HG03460 (cell line): ENCODE measurements around the gene ARHGEF10L.
"Not testable (repeated sequence)": the region's sequence is repeated elsewhere in the genome, so short reads cannot be mapped to it uniquely, and the experiment has no call there.

ENCODE experiments used
- ATAC-seq: cut with Tn5 transposase; IDR thresholded peaks from one replicate; pipeline ENCODE4 v1.9.1; 2021; ENCODE audit not compliant: unreplicated experiment

The ARHGEF10L gene, protein sequence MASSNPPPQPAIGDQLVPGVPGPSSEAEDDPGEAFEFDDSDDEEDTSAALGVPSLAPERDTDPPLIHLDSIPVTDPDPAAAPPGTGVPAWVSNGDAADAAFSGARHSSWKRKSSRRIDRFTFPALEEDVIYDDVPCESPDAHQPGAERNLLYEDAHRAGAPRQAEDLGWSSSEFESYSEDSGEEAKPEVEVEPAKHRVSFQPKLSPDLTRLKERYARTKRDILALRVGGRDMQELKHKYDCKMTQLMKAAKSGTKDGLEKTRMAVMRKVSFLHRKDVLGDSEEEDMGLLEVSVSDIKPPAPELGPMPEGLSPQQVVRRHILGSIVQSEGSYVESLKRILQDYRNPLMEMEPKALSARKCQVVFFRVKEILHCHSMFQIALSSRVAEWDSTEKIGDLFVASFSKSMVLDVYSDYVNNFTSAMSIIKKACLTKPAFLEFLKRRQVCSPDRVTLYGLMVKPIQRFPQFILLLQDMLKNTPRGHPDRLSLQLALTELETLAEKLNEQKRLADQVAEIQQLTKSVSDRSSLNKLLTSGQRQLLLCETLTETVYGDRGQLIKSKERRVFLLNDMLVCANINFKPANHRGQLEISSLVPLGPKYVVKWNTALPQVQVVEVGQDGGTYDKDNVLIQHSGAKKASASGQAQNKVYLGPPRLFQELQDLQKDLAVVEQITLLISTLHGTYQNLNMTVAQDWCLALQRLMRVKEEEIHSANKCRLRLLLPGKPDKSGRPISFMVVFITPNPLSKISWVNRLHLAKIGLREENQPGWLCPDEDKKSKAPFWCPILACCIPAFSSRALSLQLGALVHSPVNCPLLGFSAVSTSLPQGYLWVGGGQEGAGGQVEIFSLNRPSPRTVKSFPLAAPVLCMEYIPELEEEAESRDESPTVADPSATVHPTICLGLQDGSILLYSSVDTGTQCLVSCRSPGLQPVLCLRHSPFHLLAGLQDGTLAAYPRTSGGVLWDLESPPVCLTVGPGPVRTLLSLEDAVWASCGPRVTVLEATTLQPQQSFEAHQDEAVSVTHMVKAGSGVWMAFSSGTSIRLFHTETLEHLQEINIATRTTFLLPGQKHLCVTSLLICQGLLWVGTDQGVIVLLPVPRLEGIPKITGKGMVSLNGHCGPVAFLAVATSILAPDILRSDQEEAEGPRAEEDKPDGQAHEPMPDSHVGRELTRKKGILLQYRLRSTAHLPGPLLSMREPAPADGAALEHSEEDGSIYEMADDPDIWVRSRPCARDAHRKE (N-terminal part only)

DNA sequence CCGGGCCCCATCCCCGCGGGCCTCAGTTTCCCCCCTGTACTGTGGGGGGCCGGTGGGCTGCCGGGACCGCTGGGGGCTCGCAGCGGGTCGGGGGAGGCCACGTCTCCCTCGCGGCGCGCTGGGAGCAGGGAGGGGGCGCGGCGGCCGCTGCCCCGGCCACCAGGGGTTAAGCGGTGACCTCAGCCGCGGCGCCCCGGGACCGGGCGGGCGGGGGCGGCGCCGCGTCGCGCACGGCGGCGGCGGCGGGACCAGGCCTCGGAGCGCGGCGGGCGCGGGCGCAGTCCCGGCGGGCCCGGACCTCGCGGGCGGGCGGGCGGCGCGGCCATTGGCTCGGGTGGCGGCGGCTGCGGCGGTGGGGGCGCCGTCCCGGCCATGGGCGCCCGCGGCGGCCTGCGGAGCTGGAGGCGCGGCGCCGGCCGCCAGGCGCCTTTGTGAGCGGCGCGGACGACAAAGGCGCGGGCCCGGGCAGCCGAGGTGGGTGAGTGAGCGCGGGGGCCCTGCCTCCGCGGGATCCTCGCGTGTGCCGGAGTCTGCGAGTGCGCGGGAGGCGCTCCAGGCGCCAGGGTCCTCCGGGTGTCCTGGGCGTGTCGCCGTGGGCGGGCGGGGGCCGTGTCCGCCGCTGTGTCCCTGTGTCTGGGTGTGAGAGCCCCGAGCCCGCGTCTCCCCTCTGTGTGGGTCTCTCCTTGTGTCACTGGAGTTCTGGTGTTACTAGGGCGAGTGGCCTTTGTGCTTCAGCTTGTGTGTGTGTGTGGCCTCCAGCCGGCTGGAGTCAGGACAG lies at the start of gene ARHGEF10L:
ARHGEF10L (plus strand) TSS at position 222 of the 778 bp plus-strand sequence. CDS start 40,898 bp downstream, outside the sequence.
- ATAC-seq, result no peak

DNA sequence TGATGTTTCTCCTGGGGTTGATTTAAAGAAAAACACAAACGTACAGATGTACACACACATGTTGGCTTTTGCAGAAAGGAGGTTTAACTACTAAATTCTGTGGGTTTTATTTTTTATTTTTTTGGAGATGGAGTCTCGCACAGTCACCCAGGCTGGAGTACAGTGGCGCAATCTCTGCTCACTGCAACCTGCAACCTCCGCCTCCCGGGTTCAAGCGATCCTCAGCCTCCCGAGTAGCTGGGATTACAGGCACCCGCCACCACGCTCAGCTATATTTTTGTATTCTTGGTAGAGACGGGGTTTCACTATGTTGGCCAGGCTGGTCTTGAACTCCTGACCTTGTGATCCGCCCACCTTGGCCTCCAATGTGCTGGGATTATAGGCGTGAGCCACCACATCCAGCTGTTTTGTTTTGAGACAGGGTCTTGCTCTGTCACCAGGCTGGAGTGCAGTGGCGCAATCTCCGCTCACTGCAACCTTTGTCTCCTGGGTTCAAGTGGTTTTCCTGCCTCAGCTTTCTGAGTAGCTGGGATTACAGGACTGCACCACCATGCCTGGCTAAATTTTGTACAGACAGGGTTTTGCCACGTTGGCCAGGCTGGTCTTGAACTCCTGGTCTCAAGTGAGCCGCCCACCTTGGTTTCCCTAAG lies 49.6 kb upstream of the ARHGEF10L start:
- not testable (repeated sequence) for ATAC-seq

GRCh38 chr1:17490667-17491066 lies 48.8 kb upstream of the ARHGEF10L start:
- not testable (repeated sequence) for ATAC-seq

DNA sequence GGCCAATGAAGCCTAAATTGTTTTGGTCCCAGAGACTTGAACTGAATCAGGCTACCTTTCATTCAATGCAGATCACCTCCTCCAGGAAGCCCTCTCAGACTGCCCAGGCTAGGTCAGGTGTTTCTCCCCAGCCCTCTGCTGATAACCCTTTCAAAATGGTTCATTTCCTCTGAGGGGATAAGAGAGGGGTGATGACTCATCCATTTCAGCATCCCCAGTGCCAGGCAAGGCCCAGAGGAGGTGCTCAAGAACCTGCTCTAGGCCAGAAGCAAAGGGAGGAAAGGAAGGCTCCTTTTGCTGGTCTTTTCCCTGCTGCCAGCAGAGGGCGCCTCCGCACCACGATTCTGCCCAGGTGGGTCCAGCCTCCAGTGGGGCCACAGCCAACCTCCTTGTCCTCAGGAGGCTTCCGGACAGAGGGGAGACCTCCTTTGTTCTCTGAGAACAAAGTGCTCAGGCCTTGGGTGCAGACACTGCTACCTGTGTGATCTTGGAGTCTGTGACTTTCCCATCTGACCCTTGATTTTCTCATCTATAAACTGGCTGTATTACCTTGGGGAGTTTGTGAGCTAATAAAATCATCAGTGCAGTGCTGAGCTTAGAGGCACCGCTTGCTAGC lies 45.3 kb upstream of the ARHGEF10L start:
- no peak for ATAC-seq

- ATAC-seq, result no peak
These were observed 43.1 kb upstream of the ARHGEF10L start for GRCh38 chr1:17496419-17496818.

GRCh38 chr1:17498214-17498613 lies 41.3 kb upstream of the ARHGEF10L start:
- no peak for ATAC-seq

DNA sequence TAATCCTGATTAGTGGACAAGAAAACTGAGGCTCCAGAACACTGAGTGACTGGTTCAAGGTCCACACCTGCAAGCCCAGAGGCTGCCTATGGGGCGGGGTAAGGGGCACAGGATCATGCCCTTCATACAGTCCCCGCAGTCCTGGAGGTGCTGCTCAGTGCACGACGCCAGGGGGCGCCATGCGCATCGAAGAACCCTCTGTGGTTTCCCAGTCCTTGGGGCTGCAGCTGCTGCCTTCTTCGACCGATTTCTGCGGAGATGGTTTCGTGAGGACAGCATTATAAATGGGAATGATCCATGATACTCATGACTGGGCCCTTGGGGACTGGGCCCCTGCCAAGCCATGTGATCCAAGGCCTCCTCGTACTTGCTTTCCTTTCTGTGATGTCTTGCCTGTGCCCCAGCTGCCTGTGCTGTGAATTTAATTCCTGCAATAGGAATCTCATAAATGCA lies 37.1 kb upstream of the ARHGEF10L start:
- ATAC-seq, result no peak

DNA sequence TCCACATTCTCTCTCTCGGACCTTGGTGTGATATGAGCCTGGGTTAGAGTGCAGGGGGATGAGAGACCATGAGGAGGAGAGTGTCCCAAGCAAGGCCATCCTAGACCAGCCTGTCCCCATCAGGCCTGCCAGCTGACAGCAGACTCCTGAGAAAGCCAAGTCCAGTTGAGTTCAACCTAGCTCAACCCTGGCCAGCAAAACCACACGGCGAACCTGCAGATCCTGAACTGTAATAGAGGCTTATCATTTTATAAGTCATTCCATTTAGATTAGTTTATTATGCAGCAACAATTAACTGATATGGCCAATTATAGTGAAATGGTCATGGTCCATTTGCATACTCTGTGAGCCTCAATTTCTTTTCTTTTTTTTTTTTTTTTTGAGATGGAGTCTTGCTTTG lies 36.4 kb upstream of the ARHGEF10L start:
- ATAC-seq, result no peak

- not testable (repeated sequence) for ATAC-seq
These were observed 32.3 kb upstream of the ARHGEF10L start for GRCh38 chr1:17507200-17507599.

GRCh38 chr1:17507915-17508314 lies 31.6 kb upstream of the ARHGEF10L start:
- ATAC-seq, result no peak

DNA sequence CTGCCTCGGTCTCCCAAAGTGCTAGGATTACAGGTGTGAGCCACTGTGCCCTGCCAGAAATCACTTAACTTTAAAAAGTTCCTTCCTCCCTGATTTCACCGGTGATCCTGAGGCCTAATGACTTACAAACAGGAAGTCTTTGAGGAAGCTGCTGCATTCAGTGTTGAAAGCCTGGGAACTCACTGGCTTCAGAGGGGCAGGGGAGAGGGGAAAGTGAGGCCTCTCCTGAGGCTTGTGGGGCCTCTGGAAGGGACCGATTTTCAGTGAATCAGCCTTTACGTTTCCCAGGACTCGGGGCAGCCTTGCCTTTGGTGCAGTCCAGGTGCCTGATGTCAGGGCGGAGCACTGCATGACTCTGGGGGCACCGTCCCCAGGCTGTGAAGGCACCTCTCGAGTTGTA lies 30.1 kb upstream of the ARHGEF10L start:
- no peak for ATAC-seq

- no peak for ATAC-seq
These were observed 29.4 kb upstream of the ARHGEF10L start for GRCh38 chr1:17510138-17510537.

DNA sequence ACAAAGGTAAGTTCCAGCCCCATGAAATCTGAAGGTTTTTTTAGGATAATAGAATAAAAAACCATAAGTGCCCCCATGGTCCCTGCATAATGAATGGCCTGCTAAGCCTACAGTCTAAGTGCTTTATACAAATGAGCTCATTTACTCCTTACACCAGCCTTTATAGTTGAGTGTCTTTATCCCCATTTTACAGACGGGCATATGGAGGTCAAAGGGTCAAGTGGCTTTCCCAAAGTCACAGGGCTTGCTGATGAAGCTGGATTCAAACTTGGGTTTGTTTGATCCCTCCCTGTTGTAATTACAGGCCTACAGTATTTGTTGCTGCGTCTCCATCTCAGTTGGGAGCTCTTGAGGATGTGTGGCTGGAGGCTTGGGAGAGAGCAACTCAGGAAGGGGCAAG lies 28.3 kb upstream of the ARHGEF10L start:
- ATAC-seq, result no peak

DNA sequence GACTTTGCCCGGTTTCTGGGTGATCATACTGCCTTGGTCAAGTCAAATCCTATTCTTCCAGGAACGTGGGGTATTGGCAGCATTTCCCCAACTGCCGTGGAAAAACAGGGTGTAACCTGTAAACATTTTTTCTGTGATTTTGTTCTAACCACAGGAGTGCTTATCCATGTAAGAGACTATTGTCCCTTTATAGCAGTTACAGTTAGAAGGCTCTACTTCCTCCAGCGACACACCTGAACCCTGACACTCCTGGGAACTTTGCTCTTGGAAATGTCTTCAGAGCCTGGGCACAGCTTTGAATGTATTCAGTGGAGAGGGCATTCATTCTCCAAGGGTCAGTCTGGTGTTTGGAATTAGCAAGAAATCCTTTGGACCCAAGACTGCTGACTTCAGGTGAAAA lies 26.4 kb upstream of the ARHGEF10L start:
- no peak for ATAC-seq

DNA sequence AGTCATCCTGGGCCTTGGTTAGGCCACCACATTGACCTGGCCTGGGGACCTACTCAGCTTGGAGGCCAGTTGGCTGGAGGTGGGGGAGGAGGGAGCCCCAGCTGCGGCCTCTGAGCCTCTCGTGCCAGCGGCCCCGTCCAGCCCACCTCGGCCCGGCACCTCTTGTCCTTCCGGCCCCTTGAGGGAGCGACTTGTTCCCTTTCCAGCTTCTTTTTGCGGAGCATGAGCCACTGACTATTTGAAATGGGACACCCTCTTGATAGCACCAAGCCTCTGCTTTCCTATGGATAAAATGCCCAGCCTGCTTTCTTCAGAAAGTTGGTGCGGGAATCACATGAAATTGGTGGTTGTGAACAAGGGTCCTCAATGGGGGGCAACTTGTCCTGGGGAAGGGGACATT lies 24.7 kb upstream of the ARHGEF10L start:
- ATAC-seq, result no peak

DNA sequence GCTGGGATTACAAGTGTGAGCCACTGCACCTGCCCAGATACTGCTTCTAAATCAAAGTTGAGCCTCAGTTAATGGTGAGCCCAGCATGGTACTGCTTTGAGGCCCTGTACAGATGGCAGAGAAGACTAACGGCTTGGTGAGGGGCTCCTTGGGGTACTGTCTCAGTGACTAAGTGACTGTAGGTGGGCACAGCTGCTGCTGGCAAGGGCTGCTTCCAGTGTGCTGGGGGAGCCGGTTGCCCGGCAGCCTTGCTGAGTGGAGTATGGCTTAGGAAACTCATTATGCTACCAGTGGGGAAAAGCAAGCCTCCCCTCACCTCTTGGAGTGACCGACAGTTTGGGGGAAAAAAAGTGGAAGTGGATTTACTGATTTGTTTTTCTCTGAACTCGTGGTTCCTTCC lies 23.6 kb upstream of the ARHGEF10L start:
- ATAC-seq, result no peak

GRCh38 chr1:17516303-17517214 lies 22.9 kb upstream of the ARHGEF10L start:
- ATAC-seq, result no peak

GRCh38 chr1:17520041-17520440 lies 19.5 kb upstream of the ARHGEF10L start:
- no peak for ATAC-seq
